H1 (cell line): Measurements from ENCODE around the gene BRI3BP. TPM values are rescaled to one million over a fixed set of nuclear protein-coding genes. Genes with fewer than 3 reads are reported as not detected.

Source experiments
- NANOG ChIP-seq: IDR thresholded peaks from 2 replicates; pipeline ENCODE4 v1.6.1; 2011; ENCODE audit warnings: low read length, low read depth, mild to moderate bottlenecking, inconsistent platforms; ENCODE audit not compliant: insufficient read depth, poor library complexity, severe bottlenecking
- polyA plus RNA-seq, 7 experiments: library from polyadenylated mRNA; depleted of rRNA in 3 of 7; stranded (reverse) in 5 of 7; unstranded in 2 of 7; fragments of >200 nt in 5 of 7; fragments of 200-250 nt in 2 of 7; gene quantifications; 1 replicate in 5 of 7; 2 replicates in 1 of 7; 4 replicates in 1 of 7; pipeline versions ENCODE4 v1.2.1 to v1.2.3, GENCODE V29; 2011 to 2013; ENCODE audit warnings: missing spikeins in 2 of 7, mixed read lengths in 2 of 7
- total RNA-seq: library from RNA; stranded (reverse); fragmentation: NEBNext Ultra II Directional; extraction: Animal tissue kit (Norgen Biotek cat#: 25700); gene quantifications from 2 replicates; pipeline ENCODE4 v1.2.1, GENCODE V29; 2021

Gene BRI3BP
- total and polyA plus RNA-seq, 2 of the 8 experiments (the other 6 are each of a cell fraction or from before 2014, with no cell fraction given): 5.4 to 14.2 TPM

GRCh38 chr12:125070661-125071390 lies 77.4 kb downstream of the BRI3BP start (continued):
- no peak for TF ChIP-seq NANOG
- TF ChIP-seq, all 59 proteins: peak for 0
